ENCODE data around the gene AK9.
"Not testable (repeated sequence)": the region's sequence is repeated elsewhere in the genome, so short reads cannot be mapped to it uniquely, and the experiment has no call there.

Gene AK9

DNA sequence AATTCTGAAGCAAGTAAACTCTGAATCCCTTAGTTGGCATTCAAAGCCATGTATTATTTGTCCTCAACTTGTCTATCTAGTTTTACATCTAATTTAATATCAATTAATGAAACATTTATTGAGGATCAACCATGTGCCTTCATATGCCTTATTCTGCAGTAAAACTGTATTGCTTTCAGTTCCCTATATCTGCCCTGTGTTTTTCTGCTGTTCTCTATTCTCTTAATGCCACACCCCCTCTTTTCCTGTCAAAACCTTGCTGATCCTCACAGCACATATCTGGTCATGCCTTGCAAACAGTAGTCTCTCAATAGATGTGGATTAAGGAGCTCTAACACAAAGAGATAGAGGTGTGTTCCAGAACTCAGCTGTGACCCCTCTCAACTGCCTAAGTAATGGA lies 2.1 kb upstream of the AK9 start:
- DNase-seq: no peak

DNA sequence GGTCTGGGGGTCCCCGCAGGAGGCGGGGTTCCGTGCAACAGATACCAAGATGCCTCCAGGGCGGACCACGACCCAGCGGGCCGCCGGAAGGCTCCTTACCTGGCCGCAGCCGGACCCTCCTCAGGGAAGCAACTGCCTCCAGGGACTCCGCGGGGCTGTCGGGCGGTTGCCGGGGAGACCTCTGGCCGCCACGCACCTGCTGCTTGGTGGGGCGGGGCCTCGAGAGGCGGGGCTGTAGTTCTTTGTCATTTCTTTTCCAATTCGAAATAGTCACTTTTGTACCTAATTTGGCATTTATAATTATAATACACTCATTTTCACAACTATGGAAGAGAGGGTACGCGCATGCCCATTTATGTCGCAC lies 647 bp downstream of the AK9 start:
- peak; percentile 87 for DNase-seq

DNA sequence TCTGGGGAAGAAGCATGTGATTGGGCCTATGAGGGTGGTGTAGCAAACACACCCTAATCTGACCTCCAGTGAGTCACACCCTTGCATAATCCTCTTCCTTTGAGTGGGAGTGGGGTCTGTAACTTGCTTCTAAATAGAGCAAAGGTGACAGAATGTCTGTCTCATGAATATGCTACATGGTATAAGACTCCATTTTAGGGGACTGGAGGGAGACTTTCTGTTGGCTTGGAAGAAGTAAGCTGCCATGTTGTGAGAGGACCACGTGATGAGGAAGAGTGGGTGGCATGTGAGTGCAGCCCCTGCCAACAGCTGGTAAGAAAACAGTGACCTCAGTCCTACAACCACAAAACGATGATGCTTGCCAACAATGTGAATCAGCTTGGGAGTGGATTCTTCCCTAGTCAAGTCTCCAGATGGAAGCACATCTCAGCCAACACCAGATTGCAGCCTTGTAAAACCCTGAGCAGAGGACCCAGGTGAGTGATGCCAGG lies 3.7 kb downstream of the AK9 start:
- DNase-seq: no peak

DNA sequence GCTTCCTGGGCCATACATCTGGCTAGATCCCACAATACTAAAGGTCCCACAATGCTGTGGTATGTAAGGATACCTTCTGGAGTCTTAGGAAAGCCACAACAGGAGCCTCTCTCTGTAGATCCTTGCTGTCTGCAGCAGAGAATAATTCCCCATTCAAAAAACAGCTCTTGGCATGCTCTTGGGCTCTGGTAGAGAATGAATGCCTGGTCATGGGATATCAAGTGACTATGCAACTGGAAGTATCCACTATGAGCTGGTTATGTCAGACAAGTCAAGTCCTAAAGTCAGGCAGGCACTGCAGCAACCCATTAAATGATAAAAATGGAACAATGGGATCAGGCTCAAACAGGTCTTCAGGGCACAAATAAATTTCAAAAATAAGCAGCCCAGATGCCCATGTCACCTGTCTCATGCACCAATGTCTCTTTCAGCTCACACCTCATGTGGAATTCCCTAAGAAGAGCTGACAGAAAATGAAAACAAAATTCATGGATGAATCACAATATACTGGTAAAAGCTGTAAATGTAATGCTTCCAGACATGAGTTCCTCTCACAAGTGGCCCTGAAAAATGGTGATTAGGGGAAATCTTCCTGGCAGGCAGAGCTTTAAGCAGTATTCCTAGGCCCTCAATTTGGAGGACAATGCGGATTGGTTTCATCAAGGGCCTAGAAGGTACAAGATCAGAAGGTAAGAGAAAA lies 4.3 kb downstream of the AK9 start:
- DNase-seq: no peak

DNA sequence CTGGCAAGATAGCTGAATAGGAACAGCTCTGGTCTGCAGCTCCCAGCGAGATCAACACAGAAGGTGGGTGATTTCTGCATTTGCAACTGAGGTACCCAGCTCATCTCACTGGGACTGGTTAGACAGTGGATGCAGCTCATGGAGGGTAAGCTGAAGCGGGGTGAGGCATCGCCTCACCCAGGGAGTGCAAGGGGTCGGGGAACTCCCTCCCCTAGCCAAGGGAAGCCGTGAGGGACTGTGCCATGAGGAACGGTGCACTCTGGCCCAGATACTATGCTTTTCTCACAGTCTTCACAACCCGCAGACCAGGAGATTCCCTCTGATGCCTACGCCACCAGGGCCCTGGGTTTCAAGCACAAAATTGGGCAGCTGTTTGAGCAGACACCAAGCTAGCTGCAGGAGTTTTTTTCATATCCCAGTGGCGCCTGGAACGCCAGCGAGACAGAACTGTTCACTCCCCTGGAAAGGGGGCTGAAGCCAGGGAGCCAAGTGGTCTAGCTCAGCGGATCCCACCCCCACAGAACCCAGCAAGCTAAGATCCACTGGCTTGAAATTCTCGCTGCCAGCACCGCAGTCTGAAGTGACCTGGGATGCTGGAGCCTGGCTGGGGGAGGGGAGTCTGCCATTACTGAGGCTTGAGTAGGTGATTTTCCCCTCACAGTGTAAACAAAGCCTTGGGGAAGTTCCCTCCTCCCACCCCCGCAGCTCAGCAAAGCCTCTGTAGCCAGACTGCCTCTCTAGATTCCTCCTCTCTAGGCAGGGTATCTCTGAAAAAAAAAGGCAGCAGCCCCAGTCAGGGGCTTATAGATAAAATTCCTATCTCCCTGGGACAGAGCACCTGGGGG lies 12.1 kb downstream of the AK9 start:
- not testable (repeated sequence) for DNase-seq

DNA sequence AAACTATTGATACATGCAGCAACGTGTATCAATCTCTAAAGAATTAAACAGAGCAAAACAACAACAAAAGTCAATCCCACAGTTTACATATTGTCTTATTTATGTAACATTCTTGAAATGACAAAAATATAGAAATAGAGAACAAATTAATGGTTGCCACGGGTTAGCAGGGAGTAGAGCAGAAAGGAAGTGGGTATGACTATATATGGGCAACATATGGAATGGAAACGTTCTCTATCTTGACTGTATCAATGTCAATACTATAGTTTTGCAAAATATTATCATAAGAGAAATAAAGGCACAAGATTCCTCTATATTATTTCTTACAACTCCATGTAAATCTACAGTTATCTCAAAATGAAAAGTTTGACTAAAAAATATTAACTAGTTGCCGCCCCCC lies 12.8 kb downstream of the AK9 start:
- DNase-seq: no peak

DNA sequence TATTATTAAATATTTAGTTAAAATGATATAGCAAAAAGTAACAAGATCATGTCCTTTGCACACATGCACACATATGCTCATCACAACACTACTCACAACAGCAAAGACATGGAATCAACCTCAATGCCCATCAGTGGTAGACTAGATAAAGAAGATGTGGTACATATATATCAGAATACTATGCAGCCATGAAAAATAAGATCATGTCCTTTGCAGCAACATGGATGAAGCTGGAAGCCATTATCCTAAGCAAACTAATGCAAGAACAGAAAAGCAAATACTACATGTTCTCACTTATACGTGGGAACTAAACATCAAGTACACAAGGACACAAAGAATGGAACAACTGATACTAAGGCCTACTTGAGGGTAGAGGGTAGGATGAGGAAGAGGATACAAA lies 14.3 kb downstream of the AK9 start:
- no peak for DNase-seq

DNA sequence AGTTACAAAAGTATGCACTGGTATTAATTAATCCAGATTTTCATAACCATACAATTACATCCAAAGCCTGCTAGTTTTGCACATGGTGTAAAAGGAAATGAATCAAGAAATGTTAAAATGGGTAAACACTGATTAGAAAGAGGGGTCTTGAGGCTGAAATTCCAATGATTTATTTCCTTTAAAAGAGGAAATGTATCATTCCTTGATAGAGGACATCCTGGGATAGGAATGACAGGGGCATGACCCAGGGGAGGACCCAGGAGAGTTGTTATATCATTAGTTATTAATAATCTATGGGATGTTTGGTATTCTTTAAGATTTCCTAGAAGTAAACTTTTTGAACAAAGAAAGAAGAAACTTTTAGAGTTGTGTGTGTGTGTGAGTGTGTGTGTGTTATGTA lies 18.2 kb downstream of the AK9 start:
- DNase-seq: no peak

DNA sequence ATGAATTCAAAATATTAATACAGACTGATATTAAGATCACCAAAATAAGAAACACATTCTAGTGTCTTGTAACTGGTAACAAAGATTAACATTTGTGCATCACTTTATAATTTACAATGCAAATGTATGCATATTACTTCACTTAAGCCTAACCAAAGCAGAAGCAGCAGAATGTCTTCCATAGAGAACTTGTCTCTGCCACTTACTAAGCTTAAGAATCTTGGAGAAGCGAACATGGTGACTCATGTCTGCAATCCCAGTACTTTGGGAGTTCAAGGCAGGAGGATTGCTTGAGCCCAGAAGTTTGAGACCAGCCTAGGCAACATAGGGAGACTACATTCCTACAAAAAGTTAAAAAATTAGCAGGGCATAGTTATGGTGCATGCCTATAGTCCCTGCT lies 18.8 kb downstream of the AK9 start:
- DNase-seq: no peak

DNA sequence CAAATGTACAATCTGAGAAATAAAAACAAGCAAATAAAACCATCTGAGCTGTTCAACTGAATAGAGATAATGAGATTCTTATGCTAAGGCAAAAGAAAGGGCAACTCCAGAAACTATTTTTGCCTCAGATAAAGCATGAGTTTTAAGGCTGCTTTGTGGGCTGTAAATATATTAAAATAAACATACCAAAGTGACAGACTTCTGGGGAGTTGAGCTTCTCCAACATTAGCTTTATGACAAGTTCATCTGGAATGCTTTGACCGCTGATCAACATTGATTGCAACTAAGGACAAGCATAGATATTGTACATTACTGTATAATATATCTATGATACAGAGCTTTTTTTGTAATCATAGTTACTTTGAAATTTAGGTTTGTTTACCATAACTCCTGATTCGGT lies 19.3 kb downstream of the AK9 start:
- no peak for DNase-seq

DNA sequence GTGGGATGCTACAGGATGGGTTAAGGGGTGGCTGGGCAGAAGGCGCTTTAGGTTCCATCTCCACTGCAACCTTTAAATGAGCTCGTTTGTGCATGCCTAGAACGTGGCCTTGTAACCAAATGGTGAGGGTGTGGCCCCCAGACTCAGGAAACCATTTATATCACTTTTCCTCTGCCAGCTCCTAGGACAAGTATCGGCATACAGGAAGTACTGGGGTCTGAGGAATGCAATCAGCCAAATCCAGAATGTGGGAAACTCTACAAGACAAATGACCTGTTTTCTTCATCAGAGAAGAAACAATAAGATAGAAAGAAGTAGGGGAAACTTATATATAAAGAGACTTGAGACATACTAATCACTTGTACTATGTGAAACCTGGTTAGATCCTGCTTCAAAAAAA lies 21.2 kb downstream of the AK9 start:
- DNase-seq: no peak

DNA sequence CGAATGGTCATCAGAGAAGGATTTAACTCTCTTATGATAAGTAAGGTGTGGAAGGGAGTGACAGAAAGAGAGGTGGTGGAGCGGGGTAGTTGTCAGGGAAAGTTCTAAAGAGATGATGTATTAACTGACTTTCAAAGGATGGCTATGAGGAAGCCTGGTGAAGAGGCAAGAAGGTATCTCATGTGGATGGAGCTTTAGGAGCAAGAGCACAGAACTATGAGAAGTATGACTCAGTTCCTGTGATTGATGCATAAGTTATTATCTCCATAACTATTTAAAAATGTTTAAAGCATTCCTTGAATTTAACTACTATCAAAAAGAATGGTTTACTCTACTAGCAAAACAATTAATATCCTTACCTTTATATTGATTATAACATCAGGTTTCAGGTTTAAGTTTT lies 28.8 kb downstream of the AK9 start:
- DNase-seq: no peak

DNA sequence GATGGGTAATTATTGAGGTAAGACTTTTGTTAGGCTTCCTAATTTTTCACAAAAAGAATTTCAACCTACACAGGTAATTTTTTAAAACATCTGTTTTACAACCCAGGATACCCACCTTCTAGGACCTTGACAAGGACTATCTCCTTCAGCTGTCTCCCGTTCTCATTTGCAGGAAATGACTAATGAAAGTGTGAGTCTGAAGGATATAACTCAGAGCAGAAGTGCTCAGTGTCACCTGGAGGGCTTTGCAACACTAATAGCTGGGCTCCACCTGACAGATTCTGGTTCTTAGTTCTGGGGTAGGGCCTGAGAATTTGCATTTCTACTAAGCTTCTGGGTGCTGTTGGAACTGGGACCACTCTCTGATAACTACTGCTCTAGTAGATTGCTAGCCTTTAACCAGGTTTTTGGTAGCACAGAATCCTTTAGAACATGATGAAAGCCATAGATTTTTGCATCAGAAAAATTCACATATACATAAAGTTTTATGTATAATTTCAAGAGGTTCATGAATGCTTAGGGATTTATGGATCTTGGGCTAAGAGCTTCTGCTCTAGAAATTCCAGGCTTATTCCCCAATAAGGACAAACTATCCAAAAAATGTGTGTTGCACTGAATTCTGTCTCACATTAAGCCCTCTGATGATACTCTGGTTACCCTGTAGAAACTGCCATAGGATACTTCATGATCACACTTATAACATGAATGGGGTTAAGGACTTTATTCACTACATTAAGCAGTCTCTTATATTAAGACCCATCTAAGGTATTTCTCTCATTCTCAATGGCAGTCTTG lies 30.3 kb downstream of the AK9 start:
- no peak for DNase-seq

DNA sequence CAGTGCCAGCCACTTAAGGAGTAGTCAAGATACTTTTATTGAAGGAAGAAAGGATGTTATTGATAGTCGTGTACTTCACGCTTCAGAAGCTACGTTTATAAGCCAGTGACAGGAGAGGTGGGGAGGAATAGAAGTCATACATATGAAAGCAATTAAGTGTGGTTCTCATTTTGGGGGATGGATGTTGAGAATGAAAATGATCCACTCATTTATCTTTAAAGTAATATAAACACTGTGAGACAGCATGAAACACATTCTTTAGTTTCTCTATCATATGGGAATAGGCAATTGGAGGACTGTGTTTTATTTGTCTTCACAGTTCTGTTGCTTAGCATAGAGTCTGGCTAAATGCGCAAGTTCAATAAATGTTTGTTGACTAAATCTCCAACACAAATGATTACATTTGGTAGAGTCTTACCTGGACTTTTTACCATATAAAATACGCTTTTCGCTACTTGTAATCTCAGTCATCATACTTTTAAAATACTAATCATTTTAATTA lies 35.2 kb downstream of the AK9 start:
- DNase-seq: peak; percentile 3

DNA sequence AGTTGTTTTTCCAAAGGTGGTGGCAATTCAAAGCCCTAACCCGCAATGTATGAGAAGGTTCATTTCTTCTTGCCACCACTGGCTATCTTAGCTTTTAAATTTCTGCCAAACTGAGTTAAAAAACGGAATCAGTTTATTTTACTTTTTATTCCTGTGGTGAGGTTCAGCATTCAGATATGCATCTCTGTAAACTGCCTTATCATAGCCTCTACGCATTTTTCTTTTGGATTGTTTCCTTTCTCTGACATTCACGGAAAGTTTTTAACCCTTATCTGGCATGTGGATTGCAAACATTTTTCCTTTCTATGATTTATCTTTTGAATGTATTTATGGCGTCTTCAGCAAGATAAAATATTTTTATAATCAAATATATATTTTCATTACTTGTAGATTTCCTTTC lies 37.7 kb downstream of the AK9 start:
- no peak for DNase-seq

DNA sequence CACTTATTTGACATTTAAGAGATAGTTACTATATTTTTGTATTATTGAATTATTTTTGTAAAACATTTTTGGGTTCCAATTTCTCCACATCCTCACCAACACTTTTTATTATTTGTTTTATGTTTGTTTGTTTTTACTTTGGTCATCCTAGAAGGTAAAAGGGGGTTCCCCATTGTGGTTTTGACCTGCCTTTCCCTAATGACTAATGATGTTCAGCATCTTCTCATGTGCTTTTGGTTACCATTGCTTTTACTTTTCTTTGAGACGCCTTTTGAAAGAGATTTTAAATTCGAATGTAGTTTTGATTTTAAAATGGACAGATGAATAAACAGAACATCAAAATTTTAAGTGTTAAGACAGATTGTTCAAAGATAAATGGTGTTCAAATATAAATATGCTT lies 46.9 kb downstream of the AK9 start:
- no peak for DNase-seq

DNA sequence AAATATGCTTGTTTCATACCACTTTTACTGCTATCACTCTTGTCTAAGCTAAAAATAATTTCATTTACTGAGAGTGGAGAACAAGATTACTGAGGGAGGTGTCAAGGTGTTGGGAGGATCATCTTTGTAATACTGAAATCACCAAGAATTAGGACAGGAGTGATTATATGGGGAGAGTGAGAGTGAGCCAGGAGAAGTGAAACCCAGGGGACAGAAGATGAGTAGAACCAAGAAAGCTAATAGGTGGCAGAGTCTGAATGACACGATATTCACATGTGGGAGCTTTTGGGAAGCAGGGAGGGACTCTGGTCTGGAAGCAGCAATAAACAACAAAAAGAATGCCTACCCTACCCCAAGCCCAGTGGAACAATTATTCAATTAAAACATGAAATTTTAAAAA lies 58.6 kb downstream of the AK9 start:
- no peak for DNase-seq

DNA sequence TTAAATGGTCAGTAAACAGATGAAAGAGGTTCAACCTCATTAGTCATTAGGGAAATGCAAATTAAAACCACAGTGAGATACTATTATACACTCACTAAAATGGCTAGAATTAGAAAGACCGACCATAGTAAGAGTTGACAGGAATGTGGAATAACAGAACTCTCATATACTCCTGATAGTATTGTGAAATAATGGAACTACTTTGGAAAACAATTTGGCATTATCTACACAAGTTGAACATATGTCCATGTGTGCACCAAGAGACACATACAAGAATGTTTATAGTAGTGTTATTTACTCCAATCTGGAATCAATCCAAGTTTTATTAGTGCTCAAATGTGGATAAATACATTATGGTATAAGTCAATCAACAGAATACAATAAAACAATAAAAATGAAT lies 59.6 kb downstream of the AK9 start:
- no peak for DNase-seq

DNA sequence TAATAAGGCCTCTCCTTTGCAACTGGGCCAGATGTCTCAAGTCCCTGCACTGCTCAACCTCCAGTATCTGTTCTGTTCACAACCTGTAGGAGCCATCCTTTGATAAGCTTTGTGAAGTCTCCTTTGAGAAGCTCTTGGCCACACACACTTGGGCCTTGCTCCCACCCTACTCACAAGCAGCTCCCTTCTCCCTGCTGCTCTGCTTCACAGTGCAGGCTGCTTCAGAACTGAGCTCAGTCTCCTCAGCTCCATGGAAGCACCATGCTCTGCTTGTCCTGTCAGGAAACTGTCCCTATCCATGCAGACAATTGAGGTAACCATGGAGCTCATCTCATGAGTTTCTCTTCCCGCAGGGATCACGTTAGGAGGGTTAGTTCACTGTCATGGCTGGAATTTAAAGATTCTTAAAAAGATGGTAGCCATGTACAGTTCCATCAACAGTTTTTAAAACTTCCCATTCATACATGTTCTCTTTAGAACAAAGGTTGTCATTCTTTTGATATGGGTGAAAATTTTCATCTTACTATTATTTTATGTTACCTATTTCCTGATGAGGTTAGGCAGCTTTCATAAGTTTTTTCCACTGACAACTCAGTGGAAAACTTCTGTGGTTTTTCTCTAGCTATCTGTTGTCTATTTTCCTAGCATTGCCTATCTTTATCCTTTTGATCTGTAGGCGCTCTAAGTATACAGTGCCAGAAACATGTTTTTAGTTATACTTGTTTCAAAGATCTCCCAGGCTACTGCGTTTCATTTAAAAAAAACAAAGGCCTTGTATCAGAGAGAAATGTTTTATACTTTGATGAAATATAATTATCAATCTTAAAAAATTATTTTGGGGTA lies 62.6 kb downstream of the AK9 start:
- no peak for DNase-seq

DNA sequence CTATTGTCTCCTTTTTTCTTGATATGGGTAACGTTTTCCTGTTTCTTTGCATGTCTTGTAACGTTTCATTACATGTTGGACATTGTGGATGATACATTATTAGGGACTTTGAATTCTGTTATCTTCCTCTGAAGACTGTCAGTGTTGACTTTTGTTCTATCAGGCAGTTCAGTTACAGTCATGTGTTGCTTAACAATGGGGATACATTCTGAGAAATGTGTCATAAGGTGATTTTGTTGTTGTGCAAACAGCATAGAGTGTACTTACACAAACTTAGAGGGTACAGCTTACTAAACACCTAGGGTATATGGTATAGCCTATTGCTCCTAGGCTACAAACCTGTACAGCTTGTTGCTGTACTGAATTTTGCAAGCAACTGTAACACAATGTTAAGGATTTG lies 64.7 kb downstream of the AK9 start:
- DNase-seq: no peak

DNA sequence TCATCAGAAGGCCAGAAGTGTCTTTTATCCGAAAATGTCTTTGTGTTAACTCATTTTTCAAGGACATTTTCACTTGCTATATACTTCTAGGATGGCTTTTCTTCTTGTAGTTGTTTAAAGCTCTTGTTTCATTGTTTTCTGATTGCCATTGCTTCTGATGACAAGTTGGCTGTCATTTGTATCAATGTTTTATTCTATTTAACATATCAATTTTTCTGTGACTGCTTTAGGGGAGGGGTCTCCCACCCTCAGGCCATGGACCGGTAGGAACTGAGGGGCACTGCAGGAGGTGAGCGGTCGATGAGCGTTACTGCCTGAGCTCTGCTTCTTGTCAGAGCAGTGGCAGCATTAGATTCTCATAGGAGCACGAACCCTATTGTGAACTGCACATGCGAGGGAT lies 65.8 kb downstream of the AK9 start:
- no peak for DNase-seq

DNA sequence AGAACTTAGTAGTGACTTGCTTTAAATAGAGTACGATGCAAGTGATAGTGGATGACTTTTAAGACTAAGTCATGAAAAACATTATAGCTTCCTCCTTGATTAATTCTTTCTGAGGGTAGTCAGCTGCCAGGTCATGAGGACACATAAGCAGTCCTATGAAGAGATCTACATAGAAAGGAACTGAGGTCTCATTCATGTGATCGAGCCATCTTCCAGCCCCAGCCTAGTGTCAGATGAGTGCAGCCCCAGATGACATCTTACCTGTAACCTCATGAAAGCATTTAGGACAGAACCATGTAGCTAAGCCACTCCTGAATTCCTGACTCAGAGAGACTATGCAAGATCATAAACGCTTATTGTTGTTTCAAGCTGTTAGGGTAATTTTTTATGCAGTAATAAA lies 67.7 kb downstream of the AK9 start:
- DNase-seq: no peak

DNA sequence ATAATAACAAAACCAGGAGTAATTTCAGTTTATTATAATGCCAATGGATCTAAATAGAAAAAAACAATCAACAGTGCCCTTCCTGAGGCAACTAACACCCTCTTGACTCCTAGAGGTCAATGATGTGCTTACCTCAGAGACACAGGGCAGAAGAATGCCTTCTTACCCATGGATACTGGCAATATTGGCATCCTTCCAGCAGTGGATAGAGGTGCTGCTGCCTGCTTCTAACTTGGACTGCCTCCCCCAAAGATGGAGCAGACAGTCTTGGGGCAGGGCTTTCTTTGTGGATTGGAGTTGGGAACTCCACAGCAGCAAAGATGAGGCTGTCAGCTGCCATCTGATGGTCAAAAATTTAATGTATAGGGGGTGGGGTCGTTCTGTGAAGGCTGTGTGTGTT lies 78.7 kb downstream of the AK9 start:
- DNase-seq: no peak

Data from eye (tissue), 1 donor.